ENCODE measurements around the gene HCCS.
A peak's percentile ranks its signal among the peaks of the same experiment; 100 is the strongest.

HCCS gene

DNA sequence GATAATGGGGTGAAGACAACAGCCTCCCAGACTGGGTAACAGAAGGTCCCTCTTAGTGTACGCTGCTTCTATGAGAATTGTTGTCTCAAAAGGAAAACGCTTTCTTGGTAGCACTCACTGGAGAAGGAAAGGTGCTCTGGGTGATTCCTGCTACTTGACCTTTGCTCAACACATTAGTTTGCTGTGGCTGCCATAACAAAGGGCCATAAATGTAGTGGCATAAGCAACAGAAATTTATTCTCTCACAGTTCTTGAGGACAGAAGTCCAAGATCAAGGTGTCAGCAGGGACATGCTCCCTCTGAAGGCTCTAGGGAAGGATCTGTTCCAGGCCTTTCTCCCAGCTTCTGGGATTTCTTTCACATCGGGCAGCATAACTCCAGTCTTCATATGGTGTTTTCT is 19.0 kb downstream of the HCCS start:
- TF ChIP-seq, protein P1, sequence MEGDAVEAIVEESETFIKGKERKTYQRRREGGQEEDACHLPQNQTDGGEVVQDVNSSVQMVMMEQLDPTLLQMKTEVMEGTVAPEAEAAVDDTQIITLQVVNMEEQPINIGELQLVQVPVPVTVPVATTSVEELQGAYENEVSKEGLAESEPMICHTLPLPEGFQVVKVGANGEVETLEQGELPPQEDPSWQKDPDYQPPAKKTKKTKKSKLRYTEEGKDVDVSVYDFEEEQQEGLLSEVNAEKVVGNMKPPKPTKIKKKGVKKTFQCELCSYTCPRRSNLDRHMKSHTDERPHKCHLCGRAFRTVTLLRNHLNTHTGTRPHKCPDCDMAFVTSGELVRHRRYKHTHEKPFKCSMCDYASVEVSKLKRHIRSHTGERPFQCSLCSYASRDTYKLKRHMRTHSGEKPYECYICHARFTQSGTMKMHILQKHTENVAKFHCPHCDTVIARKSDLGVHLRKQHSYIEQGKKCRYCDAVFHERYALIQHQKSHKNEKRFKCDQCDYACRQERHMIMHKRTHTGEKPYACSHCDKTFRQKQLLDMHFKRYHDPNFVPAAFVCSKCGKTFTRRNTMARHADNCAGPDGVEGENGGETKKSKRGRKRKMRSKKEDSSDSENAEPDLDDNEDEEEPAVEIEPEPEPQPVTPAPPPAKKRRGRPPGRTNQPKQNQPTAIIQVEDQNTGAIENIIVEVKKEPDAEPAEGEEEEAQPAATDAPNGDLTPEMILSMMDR (IDR thresholded peaks at IDR 0.05; ENCODE audit: low read depth, low read length, missing control alignments), result no peak
- H3K4me3 ChIP-seq (ENCODE audit: low read depth, low read length), result no peak overlapping the region
- DNase-seq (ENCODE audit: low read depth), result no peak
- in situ Hi-C loops (cut with HindIII; ENCODE audit: low sequenced_read_pairs), result loop anchor here (10.0 kb wide), 1 partner anchor 935 kb away; no protein-coding TSS in a partner anchor

DNA sequence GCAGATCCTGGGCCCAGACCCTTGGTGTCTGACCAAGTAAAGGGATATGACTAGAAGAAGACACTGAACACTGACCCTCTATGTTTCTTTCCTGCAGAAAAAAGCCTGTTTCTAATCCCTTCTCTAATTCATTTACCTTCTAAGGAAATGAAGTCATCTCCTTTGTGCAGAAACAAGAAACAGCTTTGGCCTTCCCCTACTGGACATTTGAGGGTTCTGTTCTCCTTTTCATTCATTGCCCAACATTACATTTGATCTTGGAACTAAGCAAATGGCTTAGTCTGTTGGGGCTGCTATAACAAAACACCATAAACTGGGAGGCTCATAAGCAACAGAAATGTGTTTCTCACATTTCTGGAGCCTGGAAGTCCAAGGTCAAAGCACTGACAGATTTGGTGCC is 20.0 kb downstream of the HCCS start:
- no peak overlapping the region for H3K4me3 ChIP-seq (ENCODE audit: low read depth, low read length)
- DNase-seq (ENCODE audit: low read depth), result no peak
- in situ Hi-C loops (cut with HindIII; ENCODE audit: low sequenced_read_pairs), result loop anchor here (10.0 kb wide), 1 partner anchor 936 kb away; no protein-coding TSS in a partner anchor
- TF ChIP-seq, protein P1 (IDR thresholded peaks at IDR 0.05; ENCODE audit: low read depth, low read length, missing control alignments), result no peak

DNA sequence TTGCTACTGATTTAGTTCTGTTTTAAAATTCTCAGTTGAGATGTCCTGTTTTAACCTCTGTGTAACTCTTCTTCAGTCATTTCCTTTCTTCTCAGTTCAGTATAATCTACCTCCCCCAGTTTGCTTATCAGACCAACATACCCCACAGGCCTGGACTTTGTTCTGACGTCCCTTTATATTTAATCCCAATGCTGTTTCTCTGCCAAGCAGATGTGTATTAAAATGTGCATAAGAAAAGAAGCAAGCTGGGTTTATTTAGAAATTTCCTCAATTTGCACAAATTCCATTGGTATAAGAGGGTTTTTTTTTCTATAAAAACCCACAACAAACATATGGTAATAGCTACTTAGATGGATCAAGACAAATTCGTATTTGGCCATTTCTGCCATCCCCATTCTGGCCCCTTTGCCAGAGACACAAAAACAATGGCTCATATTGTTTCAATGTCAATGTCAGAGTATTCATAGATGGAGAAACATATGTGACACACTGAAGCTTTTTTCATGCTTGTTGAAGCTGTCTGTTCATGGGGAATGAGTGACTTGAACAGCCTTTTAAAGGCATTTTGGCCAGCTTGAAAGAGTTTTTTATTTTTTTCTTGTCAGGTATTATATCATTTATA is 24.5 kb downstream of the HCCS start:
- in situ Hi-C loops (cut with HindIII; ENCODE audit: low sequenced_read_pairs), result loop anchor here (10.0 kb wide), 1 partner anchor 941 kb away; no protein-coding TSS in a partner anchor
- no peak for DNase-seq (ENCODE audit: low read depth)
- TF ChIP-seq, protein P1 (IDR thresholded peaks at IDR 0.05; ENCODE audit: low read depth, low read length, missing control alignments), result no peak
- no peak overlapping the region for H3K4me3 ChIP-seq (ENCODE audit: low read depth, low read length)

DNA sequence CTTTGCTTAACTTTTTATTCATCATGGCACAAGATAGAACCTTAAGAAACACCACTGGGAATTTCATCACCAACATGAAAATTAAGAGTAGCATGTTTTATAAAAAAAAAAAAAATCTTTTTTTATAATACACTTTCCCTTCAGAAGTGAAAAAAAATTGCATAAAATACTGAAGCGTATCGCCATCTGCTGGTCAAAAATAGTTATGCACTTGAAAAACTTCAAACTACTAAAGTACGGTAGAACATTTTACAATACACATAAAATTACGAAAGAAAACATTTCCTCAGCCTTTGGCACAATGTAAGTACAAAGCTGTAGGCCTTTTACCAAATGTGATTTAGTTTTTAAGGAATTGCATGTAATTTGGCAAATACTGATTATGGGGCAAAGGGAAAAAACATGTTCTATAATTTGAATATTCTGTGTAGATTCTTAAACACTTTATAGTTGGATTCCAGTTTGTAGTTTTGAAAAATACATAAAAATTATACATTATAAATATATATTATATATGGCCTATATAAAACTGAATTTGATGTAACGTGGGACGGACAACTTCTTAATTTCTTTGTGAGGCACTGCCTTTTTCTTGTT is 26.5 kb downstream of the HCCS start:
- H3K4me3 ChIP-seq (ENCODE audit: low read depth, low read length), result no peak overlapping the region
- DNase-seq (ENCODE audit: low read depth), result peak; percentile 22
- in situ Hi-C loops (cut with HindIII; ENCODE audit: low sequenced_read_pairs), result loop anchor here (10.0 kb wide), 1 partner anchor 943 kb away; no protein-coding TSS in a partner anchor
- TF ChIP-seq, protein P1 (IDR thresholded peaks at IDR 0.05; ENCODE audit: low read depth, low read length, missing control alignments), result peak; percentile 41

DNA sequence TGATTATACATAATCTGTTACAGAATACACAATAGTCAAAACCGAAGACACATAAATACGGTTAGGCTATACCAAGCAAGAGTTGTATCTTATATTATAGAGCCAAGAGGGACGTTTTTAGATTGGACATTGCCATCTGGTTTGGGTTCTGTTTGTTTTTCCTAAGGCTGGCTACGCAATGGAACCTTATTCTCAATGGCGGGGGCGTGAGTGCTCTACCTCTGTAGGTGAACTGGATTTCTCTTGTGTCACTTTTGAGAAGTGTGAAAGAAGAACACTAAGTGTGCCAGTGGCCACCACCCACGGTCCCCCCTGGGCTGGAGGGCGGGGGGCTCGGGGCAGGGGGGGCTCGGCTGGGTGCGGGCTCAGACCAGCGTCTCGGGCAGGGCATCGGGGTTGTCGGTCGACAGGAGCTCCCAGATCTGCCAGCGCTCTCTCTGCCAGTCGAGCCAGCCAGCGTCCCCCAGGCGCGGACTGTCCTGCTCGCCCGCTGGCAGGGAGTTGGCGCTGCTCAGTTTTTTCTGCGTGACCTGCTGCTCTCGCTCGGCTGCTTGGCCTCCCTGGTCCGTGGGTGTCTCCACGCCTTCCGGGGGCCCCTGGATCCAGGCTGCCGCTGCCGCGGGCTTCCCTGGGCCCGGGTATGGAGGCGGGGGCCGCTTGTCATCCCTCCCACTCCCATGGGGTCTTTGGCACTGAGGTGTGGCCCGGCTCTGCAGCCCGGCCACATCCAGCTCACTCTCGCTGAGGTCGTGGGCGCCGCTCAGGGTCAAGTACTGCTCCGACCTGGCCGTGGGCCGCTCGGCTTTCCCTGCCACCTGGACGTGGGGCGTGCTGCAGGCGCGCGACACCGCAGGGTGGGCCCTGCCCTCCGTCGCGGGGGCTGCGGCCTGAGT is 27.6 kb downstream of the HCCS start:
- TF ChIP-seq, protein P1 (IDR thresholded peaks at IDR 0.05; ENCODE audit: low read depth, low read length, missing control alignments), result no peak
- no peak for DNase-seq (ENCODE audit: low read depth)
- no peak overlapping the region for H3K4me3 ChIP-seq (ENCODE audit: low read depth, low read length)
- in situ Hi-C loops (cut with HindIII; ENCODE audit: low sequenced_read_pairs), result loop anchor here (10.0 kb wide), 1 partner anchor 944 kb away; no protein-coding TSS in a partner anchor

DNA sequence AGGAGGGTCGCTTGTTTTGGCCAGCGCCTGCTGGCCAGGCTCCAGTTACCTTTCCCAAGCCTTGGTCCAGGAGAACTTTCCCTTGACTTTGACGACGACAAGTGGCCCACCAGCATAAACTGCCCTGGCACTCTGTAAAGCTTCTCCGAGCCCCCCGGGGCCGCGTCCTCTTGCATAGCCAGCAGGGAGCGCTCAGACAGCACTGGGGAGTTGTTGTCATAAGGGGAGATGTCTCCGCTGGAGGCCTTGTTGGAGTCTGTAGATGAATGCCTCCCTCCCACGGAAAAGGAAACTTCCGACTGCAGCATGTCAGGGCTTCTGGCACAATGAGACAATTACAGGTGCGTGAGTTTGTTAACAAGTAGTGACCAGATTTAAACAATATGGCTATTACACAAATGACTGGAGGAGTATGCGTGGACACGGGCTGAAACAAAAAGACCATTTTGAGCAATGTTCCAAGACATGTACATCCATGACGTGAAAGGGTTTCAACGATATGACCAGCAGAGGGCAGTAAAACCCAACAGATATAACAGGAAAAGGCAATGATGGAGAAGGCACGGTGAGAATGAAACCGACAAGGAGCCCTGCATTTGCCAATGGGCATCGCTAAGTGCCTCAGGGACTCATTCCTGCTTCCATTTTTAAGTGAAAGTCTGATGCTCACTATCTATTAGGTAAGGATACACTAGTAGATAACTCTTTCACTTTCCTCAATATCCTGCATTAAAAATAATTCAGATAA is 33.0 kb downstream of the HCCS start:
- peak; percentile 70 for DNase-seq (ENCODE audit: low read depth)
- in situ Hi-C loops (cut with HindIII; ENCODE audit: low sequenced_read_pairs), result no loop called here
- no peak overlapping the region for H3K4me3 ChIP-seq (ENCODE audit: low read depth, low read length)
- TF ChIP-seq, protein P1 (IDR thresholded peaks at IDR 0.05; ENCODE audit: low read depth, low read length, missing control alignments), result peak; percentile 49
